ENCODE results near the gene DDX53.

DNA sequence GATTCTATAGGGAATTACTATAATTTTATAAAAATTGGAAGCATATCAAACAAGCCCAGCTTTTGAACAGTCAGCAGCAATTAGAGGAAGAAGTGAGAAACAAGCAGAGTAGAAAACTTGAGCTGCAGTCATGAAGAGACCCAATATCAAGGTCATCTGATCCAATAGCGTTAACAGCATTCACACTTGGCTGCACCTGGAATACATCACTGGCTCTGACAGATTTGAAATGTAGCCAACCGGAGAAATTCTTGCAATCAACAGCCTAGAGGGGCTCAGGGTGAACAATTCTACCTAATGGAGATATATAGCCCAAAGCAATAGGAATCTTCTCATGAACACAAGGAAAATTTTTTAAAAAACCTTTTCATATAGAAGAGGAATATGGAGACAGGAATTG lies 13.6 kb downstream of the DDX53 start:
- TF ChIP-seq, protein P1, sequence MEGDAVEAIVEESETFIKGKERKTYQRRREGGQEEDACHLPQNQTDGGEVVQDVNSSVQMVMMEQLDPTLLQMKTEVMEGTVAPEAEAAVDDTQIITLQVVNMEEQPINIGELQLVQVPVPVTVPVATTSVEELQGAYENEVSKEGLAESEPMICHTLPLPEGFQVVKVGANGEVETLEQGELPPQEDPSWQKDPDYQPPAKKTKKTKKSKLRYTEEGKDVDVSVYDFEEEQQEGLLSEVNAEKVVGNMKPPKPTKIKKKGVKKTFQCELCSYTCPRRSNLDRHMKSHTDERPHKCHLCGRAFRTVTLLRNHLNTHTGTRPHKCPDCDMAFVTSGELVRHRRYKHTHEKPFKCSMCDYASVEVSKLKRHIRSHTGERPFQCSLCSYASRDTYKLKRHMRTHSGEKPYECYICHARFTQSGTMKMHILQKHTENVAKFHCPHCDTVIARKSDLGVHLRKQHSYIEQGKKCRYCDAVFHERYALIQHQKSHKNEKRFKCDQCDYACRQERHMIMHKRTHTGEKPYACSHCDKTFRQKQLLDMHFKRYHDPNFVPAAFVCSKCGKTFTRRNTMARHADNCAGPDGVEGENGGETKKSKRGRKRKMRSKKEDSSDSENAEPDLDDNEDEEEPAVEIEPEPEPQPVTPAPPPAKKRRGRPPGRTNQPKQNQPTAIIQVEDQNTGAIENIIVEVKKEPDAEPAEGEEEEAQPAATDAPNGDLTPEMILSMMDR (IDR thresholded peaks at IDR 0.05): no peak
- no peak for TF ChIP-seq POLR2A (IDR thresholded peaks at IDR 0.05)
- TF ChIP-seq POLR2AphosphoS5 (IDR thresholded peaks at IDR 0.05; ENCODE audit: insufficient read depth in 1 of 2, low read depth in 1 of 2): no peak

Measured in vagina (tissue), 2 donors.